Hematopoietic multipotent progenitor cell treated with erythropoietin and hydrocortisone succinate and interleukin-3 and kit ligand, for 17 days (in vitro differentiated cells): ENCODE measurements around the gene GLS.
"Not testable (repeated sequence)": the region's sequence is repeated elsewhere in the genome, so short reads cannot be mapped to it uniquely, and the experiment has no call there.

Experiments used
- DNase-seq: peaks from one replicate; pipeline ENCODE4 v3.0.0-alpha.2; 2015; ENCODE audit warnings: low spot score

GLS gene

GRCh38 chr2:190856985-190857384, 23.6 kb upstream of the GLS start:
- no peak for DNase-seq

- no peak for DNase-seq
Observed at GRCh38 chr2:190858817-190859216, 21.8 kb upstream of the GLS start.

GRCh38 chr2:190859347-190860297, 21.0 kb upstream of the GLS start:
- no peak for DNase-seq

DNA sequence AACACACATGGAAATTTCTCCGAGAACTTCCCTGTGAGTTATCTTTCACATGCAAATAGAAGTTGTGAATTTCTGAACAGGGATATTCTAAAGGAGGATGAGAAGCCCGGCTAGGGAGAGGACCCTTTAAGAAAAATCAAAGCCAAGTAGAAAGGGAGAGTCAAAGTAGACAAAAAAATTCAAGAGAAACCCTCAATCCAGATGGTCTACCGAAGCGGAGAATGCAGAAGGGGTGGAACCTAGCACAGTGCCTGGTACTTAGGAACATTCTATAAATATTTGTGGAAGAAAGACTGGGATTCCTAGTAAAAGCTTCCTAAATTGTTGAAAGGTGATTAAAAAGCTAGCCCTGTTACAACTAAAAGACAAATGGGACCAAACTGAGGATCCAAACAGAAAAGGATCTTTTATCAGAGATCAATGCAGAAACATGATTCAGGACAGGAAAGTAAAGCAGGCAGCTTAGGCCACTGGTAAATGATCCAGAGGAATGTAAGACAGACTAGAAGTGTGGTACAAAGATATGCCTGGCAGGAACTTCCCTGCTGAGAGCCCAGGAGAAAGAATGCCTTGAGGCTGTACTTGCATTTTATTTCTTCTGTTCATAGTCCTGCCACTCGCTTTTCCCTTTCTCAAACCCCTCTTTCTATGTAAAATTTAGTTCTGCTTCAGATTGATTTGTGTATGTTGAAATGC, 19.5 kb upstream of the GLS start:
- DNase-seq, result no peak

GRCh38 chr2:190862128-190862527, 18.5 kb upstream of the GLS start:
- not testable (repeated sequence) for DNase-seq

GRCh38 chr2:190862571-190862991, 18.0 kb upstream of the GLS start:
- DNase-seq, result no peak

GRCh38 chr2:190863946-190864345, 16.7 kb upstream of the GLS start:
- no peak for DNase-seq

DNA sequence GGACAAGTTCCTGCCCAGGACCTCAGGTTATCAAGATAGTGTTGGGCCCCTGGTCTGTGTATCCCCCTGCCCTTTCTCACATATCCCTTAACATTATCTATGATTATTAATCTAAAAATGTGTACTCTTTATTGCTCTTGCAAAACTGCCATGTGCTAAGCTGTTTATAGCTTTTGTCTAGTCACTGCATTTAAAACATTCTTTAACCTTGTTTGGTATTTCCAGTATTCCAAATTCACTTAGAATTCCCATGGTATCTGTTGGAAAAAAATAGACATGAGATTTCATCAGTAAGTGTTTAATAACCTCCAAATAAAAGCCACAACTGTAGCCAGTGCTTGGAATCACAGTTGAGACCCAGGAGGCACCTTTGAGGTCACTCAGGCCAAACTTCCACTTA, 16.2 kb upstream of the GLS start:
- no peak for DNase-seq

DNA sequence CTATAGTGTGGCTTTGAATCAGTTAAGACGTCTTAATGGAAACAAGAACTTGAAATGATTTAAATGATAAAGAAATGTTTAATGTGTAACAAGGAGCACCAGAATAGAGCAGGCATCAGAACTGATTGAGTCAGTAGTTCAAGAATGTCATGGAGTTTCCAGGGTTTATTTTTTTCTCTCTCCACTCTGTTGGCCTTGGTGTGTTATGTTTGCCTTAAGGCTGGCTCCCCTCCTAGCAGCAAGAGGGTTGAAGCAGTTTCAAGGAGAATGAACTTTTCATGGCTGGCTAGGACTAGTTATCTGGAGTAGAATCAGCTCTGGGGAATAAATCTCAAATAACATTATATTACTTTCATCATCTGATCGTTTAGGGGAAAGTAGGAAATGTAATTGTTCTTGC, 13.4 kb upstream of the GLS start:
- no peak for DNase-seq

GRCh38 chr2:190867832-190868231, 12.8 kb upstream of the GLS start:
- no peak for DNase-seq

GRCh38 chr2:190869721-190870120, 10.9 kb upstream of the GLS start:
- no peak for DNase-seq

- DNase-seq, result not testable (repeated sequence)
Observed at GRCh38 chr2:190873451-190873850, 7.2 kb upstream of the GLS start.

- no peak for DNase-seq
Observed at GRCh38 chr2:190875891-190876290, 4.7 kb upstream of the GLS start.

GRCh38 chr2:190876631-190877030, 4.0 kb upstream of the GLS start:
- DNase-seq, result no peak

- no peak for DNase-seq
Observed at GRCh38 chr2:190877436-190877835, 3.2 kb upstream of the GLS start.

- no peak for DNase-seq
Observed at GRCh38 chr2:190879474-190880377, 895 bp upstream of the GLS start.

DNA sequence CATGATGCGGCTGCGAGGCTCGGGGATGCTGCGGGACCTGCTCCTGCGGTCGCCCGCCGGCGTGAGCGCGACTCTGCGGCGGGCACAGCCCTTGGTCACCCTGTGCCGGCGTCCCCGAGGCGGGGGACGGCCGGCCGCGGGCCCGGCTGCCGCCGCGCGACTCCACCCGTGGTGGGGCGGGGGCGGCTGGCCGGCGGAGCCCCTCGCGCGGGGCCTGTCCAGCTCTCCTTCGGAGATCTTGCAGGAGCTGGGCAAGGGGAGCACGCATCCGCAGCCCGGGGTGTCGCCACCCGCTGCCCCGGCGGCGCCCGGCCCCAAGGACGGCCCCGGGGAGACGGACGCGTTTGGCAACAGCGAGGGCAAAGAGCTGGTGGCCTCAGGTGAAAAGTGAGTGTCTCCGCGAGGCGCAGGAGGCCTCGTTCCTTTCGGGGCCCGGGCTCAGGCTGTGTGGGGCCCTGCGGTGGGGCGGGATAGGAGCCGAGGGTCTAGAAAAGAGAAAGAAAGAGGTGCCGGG, 520 bp downstream of the GLS start:
- DNase-seq, result no peak

DNA sequence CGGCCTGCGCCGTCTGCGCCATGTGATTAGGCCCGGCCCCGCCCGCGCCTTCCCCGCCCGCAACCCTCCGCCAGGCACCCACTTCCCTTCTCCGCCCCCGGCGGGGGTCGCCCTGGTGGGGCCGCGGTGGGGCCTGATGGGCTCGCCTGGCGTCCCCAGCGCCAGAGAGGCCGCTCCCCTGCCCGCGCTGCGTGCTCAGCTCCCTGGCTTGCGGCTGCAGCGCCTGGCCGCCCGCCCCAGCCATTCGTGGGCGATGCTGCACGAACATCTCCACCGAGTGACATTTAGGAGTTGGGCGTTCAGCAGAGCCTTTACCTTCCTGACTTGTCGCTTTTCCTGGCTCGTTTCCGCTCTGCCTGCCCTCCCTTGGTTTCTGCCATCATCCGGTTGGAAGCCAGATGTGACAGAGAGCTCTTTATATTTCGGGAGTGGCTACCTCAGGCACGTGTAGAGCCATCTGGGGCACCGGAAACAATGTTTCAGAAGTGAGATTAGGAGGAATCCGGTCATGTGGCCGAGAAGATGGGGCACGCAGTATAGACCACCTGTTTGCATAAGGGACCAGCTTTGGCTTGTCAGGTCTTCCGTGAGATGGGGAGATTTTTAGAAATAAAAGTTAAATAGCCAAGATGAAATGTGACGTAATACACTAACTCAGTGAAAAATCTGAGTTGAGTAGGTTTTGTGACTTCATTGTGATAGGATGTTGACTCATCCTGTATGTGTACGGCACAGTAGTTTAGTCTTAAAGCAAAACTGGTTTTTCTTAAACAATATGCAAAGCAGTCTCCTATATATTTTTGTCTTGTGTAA, 1.2 kb downstream of the GLS start:
- peak; percentile 66 for DNase-seq

DNA sequence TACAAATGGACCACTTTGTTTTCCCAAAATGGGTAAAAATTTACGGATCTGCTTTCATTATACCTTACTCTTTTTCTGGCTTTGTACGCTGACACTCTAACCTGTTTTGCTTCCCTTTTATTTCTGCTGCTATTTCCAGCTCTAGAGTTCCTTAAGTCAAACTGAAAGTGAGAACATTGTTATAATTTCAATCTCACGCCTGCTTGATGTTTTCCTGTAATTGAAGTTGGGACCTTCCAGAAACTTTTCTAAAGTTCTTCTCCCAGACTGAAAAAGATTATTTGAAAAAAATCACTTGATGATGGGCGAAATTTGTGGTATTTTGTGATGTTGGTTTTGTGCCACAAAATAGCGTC, 1.8 kb downstream of the GLS start:
- DNase-seq, result no peak

DNA sequence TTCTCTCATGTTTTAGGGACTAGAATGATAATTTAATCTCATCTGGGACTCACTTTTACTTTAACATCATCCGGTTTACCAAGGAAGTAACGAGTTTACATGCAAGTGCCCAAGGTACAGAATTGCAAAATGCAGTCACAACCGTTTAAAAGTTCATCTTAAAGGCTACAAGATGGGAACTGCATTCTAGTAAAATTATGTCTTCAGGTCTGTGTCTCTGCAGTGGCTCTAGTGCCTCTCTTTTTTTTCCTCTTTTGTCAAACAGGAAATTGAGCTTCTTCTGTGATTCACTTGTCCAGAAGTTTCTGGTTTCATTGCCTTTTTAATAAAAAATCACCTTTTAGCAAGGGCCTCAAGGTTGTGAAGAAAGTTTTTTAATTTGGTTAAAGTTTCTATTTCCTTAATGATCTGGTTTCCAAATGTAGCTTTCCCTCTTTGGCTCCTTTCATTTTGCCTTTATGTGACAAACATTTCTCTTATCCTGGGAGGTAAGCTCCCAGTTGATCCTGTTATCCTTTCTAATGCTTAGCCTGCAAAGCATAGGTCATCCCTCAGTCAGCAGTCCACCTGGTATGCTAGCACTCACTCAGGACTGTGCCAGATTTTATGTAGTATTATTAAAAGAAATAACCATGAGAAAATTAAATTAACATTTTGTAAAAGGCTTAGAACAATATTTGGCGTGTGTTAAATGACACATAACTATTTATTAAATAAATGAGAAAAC, 2.4 kb downstream of the GLS start:
- peak; percentile 41 for DNase-seq

DNA sequence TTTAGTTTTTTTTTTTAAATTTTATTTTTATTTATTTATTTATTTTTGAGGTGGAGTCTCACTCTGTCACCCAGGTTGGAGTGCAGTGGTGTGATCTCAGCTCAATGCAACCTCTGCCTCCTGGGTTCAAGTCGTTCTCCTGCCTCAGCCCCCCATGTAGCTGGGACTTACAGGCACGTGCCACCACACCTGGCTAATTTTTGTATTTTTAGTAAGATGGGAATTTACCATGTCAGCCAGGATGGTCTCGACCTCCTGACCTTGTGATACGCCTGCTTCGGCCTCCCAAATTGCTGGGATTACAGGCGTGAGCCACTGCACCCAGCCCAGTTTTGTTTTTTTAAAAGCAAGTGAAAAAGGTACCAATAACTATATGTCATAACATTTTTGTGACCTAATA, 5.2 kb downstream of the GLS start:
- DNase-seq, result not testable (repeated sequence)
